ENCODE measurements around the gene RBAK. TPM values are rescaled to one million over a fixed set of nuclear protein-coding genes. Genes with fewer than 3 reads are reported as not detected.
"Not testable (repeated sequence)": the region's sequence is repeated elsewhere in the genome, so short reads cannot be mapped to it uniquely, and the experiment has no call there.

RBAK gene
- total RNA-seq, 1 experiment from 2014 or later = 18.5 TPM

DNA sequence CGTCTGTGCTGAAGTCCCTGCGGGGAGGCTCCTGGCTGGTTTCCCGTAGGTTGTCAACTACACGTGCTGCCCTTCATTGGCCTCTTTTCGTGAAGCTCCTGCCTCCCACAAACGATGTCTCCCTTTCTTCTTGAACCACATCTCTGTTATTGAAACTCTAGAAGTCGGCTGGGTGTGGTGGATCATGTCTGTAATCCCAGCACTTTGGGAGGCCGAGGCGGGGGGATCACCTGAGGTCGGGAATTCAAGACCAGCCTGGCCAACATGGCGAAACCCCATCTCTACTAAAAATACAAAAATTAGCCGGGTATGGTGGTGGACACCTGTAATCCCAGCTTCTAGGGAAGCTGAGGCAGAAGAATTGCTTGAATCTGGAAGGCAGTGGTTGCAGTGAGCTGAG is 28.0 kb upstream of the RBAK start:
- H3K79me1 ChIP-seq (ENCODE audit: insufficient read depth, low read depth, low read length, poor library complexity, severe bottlenecking); H3K4ac ChIP-seq (ENCODE audit: low read depth, low read length); H3K27ac ChIP-seq (ENCODE audit: insufficient read length, low read depth, low read length); H3K27me3 ChIP-seq (ENCODE audit: insufficient read depth, low read length); H3K14ac ChIP-seq (ENCODE audit: insufficient read depth, low read length); H2BK120ac ChIP-seq (ENCODE audit: low read depth, low read length, poor library complexity, severe bottlenecking); H3K4me2 ChIP-seq (ENCODE audit: insufficient read depth, insufficient read length, low read length); H3K4me3 Mint-ChIP-seq; H2BK15ac ChIP-seq (ENCODE audit: low read depth, low read length); H2AK5ac ChIP-seq (ENCODE audit: insufficient read length, low read length); H3K4me1 Mint-ChIP-seq; H2AFZ ChIP-seq (ENCODE audit: low read length); H3T11ph ChIP-seq (ENCODE audit: low read length); H4K5ac ChIP-seq (ENCODE audit: insufficient read length, low read depth, low read length); H3K9me3 Mint-ChIP-seq; H3K36me3 Mint-ChIP-seq (ENCODE audit: insufficient read depth in 1 of 3, low read depth in 3 of 3); H2BK5ac ChIP-seq (ENCODE audit: insufficient read length, low read length); DNase-seq; H3K27me3 Mint-ChIP-seq (ENCODE audit: low read depth); H3K4me1 ChIP-seq (ENCODE audit: insufficient read depth, low read length); H3K9ac ChIP-seq (ENCODE audit: extremely low read depth, insufficient read length, low read length); H3K23ac ChIP-seq (ENCODE audit: insufficient read length, low read depth, low read length); H3K18ac ChIP-seq (ENCODE audit: insufficient read length, low read depth, low read length); H2BK12ac ChIP-seq (ENCODE audit: insufficient read length, low read depth, low read length); H3K9me3 ChIP-seq (ENCODE audit: control insufficient read depth, low read depth, low read length); H3K27ac Mint-ChIP-seq; H2BK20ac ChIP-seq (ENCODE audit: low read depth, low read length, poor library complexity, severe bottlenecking); H3K56ac ChIP-seq (ENCODE audit: insufficient read length, low read depth, low read length); H4K20me1 ChIP-seq (ENCODE audit: control insufficient read depth, insufficient read depth, insufficient read length); H4K91ac ChIP-seq (ENCODE audit: insufficient read length, low read depth, low read length); H3K79me2 ChIP-seq (ENCODE audit: insufficient read depth, low read length); H4K8ac ChIP-seq (replicated peaks; ENCODE audit: insufficient read length, low read depth, low read length); H3K23me2 ChIP-seq (ENCODE audit: insufficient read length, low read depth, low read length, poor library complexity, severe bottlenecking): not testable (repeated sequence)
- WGBS (ENCODE audit: extremely low coverage, insufficient read length, low lambda C conversion rate) = no CpG with 5 or more reads among the region's 12 CpGs

All from H9 (cell line).